Fibroblast of lung (primary cell): Measurements from ENCODE around the gene TPST2. TPM values are rescaled to one million over a fixed set of nuclear protein-coding genes. Genes with fewer than 3 reads are reported as not detected.

Source experiments
- DNase-seq, 2 donors: peaks; one replicate each; pipeline versions ENCODE4 v3.0.0 to v3.0.0-alpha.2; 2010; ENCODE audit warnings: low read depth in 2 of 2
- H2AFZ ChIP-seq: 2 replicates; pipeline ENCODE4 v1.5.1; 2012; ENCODE audit warnings: low read length, control low read depth, inconsistent platforms
- H3K27ac ChIP-seq: 2 replicates; pipeline ENCODE4 v1.5.1; 2011; ENCODE audit warnings: low read length, control low read depth; ENCODE audit not compliant: insufficient read depth
- H3K27me3 ChIP-seq: 2 replicates; pipeline ENCODE4 v1.5.1; 2011; ENCODE audit warnings: mild to moderate bottlenecking, low read length; ENCODE audit not compliant: control insufficient read depth, insufficient read depth
- H3K36me3 ChIP-seq: 2 replicates; pipeline ENCODE4 v1.5.1; 2011; ENCODE audit warnings: low read length; ENCODE audit not compliant: control insufficient read depth, insufficient read depth
- H3K4me1 ChIP-seq: 2 replicates; pipeline ENCODE4 v1.5.1; 2011; ENCODE audit warnings: low read length; ENCODE audit not compliant: control insufficient read depth, insufficient read depth; ENCODE audit errors: extremely low read depth
- H3K4me2 ChIP-seq: 2 replicates; pipeline ENCODE4 v1.5.1; 2011; ENCODE audit warnings: low read length, control low read depth; ENCODE audit not compliant: insufficient read depth; ENCODE audit errors: extremely low read depth
- H3K4me3 ChIP-seq, 4 experiments: fragments of 200-600 bp in 1 of 4; sonication (generic) in 1 of 4; replicated peaks in 1 of 4; 2 replicates each; pipeline ENCODE4 v1.5.1; 2011 to 2016; ENCODE audit warnings: low read length in 4 of 4, low read depth in 3 of 4, mild to moderate bottlenecking in 3 of 4, control low read depth in 2 of 4, inconsistent platforms in 1 of 4, mixed read lengths in 1 of 4; ENCODE audit not compliant: insufficient read depth in 1 of 4; ENCODE audit errors: control extremely low read depth in 1 of 4
- H3K79me2 ChIP-seq: 2 replicates; pipeline ENCODE4 v1.5.1; 2012; ENCODE audit warnings: mild to moderate bottlenecking, low read length, inconsistent platforms; ENCODE audit not compliant: control insufficient read depth, insufficient read depth
- H3K9ac ChIP-seq: 2 replicates; pipeline ENCODE4 v1.5.1; 2011; ENCODE audit warnings: mild to moderate bottlenecking, low read length, control low read depth; ENCODE audit not compliant: insufficient read depth
- H3K9me3 ChIP-seq: 2 replicates; pipeline ENCODE4 v1.5.1; 2012; ENCODE audit warnings: low read depth, low read length; ENCODE audit not compliant: control insufficient read depth, insufficient read depth
- H4K20me1 ChIP-seq: 2 replicates; pipeline ENCODE4 v1.5.1; 2011; ENCODE audit warnings: low read length; ENCODE audit not compliant: control insufficient read depth, insufficient read depth; ENCODE audit errors: extremely low read depth
- CTCF ChIP-seq, 2 donors: IDR thresholded peaks in 1 of 2; conservative IDR thresholded peaks in 1 of 2; 1 replicate in 1 of 2; 2 replicates in 1 of 2; pipeline ENCODE4 v1.5.1; 2011 to 2012; ENCODE audit warnings: low read length in 2 of 2, control low read depth in 1 of 2, inconsistent platforms in 1 of 2, low read depth in 1 of 2, mild to moderate bottlenecking in 1 of 2
- EZH2 ChIP-seq: IDR thresholded peaks from 2 replicates; pipeline ENCODE4 v1.5.1; 2012; ENCODE audit warnings: low read length, control low read depth, mild to moderate bottlenecking; ENCODE audit errors: missing control alignments
- polyA plus RNA-seq, 2 donors: library from polyadenylated mRNA; depleted of rRNA in 1 of 2; stranded (reverse) in 1 of 2; unstranded in 1 of 2; fragments of >200 nt; gene quantifications; 2 replicates each; pipeline ENCODE4 v1.2.1, GENCODE V29; 2011 to 2012; ENCODE audit warnings: missing spikeins in 1 of 2
- total RNA-seq: library from RNA; depleted of rRNA; stranded (reverse); fragments of >200 nt; gene quantifications from 2 replicates; pipeline ENCODE4 v1.2.1, GENCODE V29; 2014

The TPST2 gene
- total and polyA plus RNA-seq, 2 donors (not counting 1 experiment from before 2014, with no cell fraction given), result 32.5 to 35.0 TPM

- Histone ChIP-seq H3K9me3 (no peaks in the 10 kb centered on the region), H3K27me3 (no peaks in the 10 kb centered on the region), H3K9ac (no peak overlapping the region), H3K27ac (no peak overlapping the region), H3K4me2 (no peak overlapping the region), H4K20me1 (no peaks in the 10 kb centered on the region), H3K4me1 (peaks cover 15% of the 10 kb centered on the region), H3K4me3 (no peak overlapping the region), H2AFZ (no peak overlapping the region), H3K79me2 (peaks cover 17% of the 10 kb centered on the region), H3K36me3 (no peaks in the 10 kb centered on the region)
- peak; percentile 80 to 84 for DNase-seq
- TF ChIP-seq CTCF (conservative IDR thresholded peaks at IDR 0.05 in 1 of 2, IDR thresholded peaks at IDR 0.05 in 1 of 2; ENCODE audit: low read depth in 1 of 2, low read length in 2 of 2) (peak in 1 of 2 donors; percentile 29), EZH2 (no peak)
Observed at GRCh38 chr22:26585104-26585790, 4.7 kb downstream of the TPST2 start.

- Histone ChIP-seq H3K27ac (no peak overlapping the region), H3K4me2 (no peak overlapping the region), H2AFZ (no peak overlapping the region), H3K9me3 (no peaks in the 10 kb centered on the region), H3K79me2 (peaks cover 13% of the 10 kb centered on the region), H3K36me3 (no peaks in the 10 kb centered on the region), H3K4me3 (no peak overlapping the region), H3K27me3 (no peaks in the 10 kb centered on the region), H3K9ac (no peak overlapping the region), H4K20me1 (no peaks in the 10 kb centered on the region), H3K4me1 (peaks cover 13% of the 10 kb centered on the region)
- no peak for TF ChIP-seq EZH2
- TF ChIP-seq CTCF (conservative IDR thresholded peaks at IDR 0.05 in 1 of 2, IDR thresholded peaks at IDR 0.05 in 1 of 2; ENCODE audit: low read depth in 1 of 2, low read length in 2 of 2), result no peak
- DNase-seq, result no peak
Observed at GRCh38 chr22:26584010-26584409, 5.9 kb downstream of the TPST2 start.

GRCh38 chr22:26581633-26582168 is 8.2 kb downstream of the TPST2 start:
- Histone ChIP-seq H3K36me3 (no peaks in the 10 kb centered on the region), H4K20me1 (no peaks in the 10 kb centered on the region), H3K27ac (no peak overlapping the region), H3K4me1 (peaks cover 10% of the 10 kb centered on the region), H2AFZ (no peak overlapping the region), H3K79me2 (peaks cover 9% of the 10 kb centered on the region), H3K27me3 (no peaks in the 10 kb centered on the region), H3K9me3 (no peaks in the 10 kb centered on the region), H3K4me3 (no peak overlapping the region), H3K9ac (no peak overlapping the region), H3K4me2 (no peak overlapping the region)
- no peak for TF ChIP-seq CTCF (conservative IDR thresholded peaks at IDR 0.05 in 1 of 2, IDR thresholded peaks at IDR 0.05 in 1 of 2; ENCODE audit: low read depth in 1 of 2, low read length in 2 of 2)
- no peak for DNase-seq
